Fibroblast of lung (primary cell): ENCODE measurements around the gene CAMK1D.

ENCODE experiments used
- CTCF ChIP-seq, 2 donors: IDR thresholded peaks in 1 of 2; conservative IDR thresholded peaks in 1 of 2; 1 replicate in 1 of 2; 2 replicates in 1 of 2; pipeline ENCODE4 v1.5.1; 2011 to 2012; ENCODE audit warnings: low read length in 2 of 2, control low read depth in 1 of 2, inconsistent platforms in 1 of 2, low read depth in 1 of 2, mild to moderate bottlenecking in 1 of 2
- EZH2 ChIP-seq: IDR thresholded peaks from 2 replicates; pipeline ENCODE4 v1.5.1; 2012; ENCODE audit warnings: low read length, control low read depth, mild to moderate bottlenecking; ENCODE audit errors: missing control alignments

GRCh38 chr10:12622016-12622415 is 272.7 kb downstream of the CAMK1D start:
- TF ChIP-seq CTCF (conservative IDR thresholded peaks at IDR 0.05 in 1 of 2, IDR thresholded peaks at IDR 0.05 in 1 of 2; ENCODE audit: low read depth in 1 of 2, low read length in 2 of 2) (no peak), EZH2 (no peak)
